Muscle of back (tissue), 11 donors: ENCODE results near the gene PLEKHG3. TPM values are rescaled to one million over a fixed set of nuclear protein-coding genes. Genes with fewer than 3 reads are reported as not detected.

Experiments
- DNase-seq, 3 donors: peaks; one replicate each; pipeline versions ENCODE4 v3.0.0 to v3.0.0-alpha.2; 2013
- polyA plus RNA-seq, 10 donors: library from polyadenylated mRNA; unstranded; fragments of 120-200 nt; gene quantifications; one replicate each; pipeline ENCODE4 v1.2.1, GENCODE V29; 2013; ENCODE audit not compliant: insufficient read length in 10 of 10

Gene PLEKHG3
- polyA plus RNA-seq, 10 donors: 17.4 to 34.5 (median 22.6) TPM

DNA sequence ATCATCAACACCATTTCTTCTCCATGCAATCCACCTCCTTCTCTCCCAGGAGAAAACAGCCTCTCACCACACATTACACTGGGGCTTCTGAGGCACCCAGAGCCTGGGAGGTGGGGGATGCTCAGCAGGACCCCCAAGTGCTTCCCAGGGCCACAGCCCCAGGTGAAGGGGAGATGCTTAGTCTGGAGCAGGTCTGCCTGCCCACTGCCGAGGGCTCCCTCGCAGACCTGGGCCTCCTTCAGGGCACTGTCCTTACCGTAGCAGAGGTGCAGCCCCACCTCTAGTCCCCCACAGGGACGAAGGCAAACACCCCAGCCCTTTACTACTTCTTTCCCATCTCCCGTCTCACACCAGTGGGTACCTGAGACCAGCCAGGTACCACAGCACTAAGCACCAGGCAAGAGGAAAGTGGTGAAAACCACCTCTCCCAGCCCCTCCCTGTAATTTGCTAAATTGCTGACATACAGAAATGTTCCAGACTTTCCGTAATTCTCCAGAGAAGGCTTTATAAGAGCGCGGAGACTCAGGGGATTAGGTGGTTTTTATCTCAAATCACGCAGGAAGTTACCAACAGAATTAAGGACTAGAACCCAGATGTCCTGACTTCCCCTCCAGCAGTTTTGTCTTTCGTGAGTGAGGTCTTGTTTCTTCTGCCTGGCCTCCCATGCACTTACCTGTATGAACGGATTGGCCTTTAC lies 59.0 kb downstream of the PLEKHG3 start:
- DNase-seq: no peak

DNA sequence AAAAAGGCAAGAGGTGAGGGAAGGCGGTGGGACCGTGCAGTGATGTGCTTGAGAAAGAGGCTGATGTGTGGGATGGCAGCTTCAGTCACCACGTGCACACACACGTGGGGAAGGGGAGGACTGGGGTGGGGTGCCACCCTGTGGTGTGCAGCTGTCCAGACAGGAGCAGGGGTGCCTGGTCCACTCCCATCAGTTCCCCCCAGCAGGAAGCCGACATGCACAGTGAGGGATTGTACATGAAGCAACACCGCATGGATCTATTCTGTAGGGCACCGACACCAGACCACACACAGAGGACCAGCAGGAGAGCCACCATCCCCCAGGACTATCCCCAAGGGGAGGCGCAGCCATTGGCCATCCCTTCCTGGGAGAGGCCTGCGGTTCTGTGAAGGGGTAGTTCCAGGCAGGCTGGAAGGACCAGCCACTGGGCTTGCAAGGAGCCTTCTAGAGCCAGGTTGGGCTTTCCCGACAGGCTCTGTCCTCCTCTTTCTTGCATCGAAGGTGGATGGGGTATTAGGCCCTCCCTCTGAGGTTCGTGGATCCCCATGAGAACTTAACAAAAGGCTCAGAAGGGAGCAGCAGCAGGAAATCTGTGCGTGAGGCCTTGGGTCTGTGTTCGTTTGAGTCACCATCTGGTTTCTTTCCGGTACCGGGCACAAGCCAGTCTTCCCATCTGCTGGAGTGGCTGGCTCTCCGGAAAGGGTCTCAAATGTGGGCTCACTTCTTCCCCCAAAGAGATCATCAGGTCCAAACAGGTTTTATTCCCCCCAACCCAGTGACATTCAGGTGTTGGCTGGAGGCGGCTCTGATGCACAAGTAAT lies 59.8 kb downstream of the PLEKHG3 start:
- peak in 2 of 3 donors; percentile 18 to 55 for DNase-seq

DNA sequence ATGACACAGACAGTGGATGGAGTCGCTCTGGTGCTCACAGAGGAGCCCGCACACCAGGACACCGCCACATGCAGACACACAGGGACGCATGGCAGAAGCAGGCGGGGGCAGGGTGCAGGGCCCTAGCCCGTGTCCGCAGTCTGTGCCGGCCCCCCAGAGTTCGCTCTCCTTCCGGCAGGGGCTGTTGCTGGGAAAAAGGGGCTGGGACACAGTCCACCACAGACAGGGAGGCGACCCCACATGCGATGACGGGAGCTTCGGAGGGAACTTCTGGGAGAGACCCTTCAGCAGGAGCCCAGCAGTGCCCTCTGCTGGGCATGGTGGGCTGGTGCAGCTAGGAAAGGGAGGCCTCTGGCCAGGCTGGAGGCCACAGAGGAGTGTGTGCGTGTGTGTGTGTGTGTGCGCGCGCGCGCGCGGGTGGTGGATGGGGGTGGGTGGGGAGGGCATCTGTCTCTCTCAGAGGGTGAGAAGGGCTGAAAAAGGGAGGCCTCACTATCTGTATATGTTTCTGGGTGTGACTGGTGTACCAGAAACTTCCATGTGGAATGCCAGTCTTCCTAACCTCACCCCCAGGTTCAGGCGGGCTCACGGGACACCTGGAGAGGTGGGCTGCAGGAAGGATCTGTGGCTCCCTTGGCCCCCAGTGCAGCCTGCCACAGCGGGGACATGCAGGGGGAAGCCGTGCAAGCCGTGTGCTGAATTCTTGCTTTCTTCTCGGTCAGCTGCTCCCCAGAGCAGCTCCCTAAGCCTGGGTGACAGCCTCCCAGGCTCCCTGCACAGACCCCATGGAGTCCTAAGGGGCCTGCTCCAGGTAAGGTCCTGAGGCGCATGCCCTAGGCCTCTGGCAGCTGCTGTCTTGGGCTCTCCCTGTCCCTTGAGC lies 60.7 kb downstream of the PLEKHG3 start:
- DNase-seq: peak; percentile 78 to 94 (median 89)

- no peak for DNase-seq
Measured at GRCh38 chr14:64765740-64766302, 61.6 kb downstream of the PLEKHG3 start.

DNA sequence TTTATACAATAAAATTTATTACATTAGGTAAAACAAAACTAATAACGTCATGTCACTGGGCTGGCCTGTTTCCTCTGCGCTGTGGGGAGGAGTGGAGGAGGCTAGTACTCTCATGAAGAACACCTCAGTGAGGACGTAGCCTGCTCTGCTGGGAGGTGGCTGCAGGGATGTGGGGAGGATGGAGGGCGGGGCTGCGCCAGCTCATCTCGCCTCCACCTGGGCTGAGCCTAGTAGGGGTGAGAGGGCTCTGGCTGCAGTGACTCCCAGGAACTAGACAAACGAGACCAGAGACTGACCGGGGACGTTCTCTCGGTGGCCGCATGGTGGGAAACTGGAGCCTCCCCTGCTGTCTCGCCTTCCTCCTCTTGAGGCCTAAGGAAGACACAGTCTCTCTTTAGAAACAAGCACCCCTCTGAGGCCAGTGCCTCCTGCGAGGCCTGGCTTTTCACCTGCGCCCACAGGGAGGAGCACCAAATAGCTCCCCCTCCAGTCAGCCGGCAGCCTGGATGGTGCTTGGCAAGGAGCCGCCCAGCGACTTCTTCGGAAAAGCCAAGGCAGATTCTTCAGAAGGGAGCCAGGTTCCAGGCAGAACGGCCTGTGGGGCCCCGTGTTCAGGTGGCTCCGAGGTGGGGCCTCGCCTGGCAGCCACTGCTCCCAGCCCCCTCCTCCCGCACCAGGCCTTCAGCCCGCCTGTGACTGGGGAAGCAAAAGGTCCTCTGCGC lies 62.4 kb downstream of the PLEKHG3 start:
- DNase-seq: no peak

DNA sequence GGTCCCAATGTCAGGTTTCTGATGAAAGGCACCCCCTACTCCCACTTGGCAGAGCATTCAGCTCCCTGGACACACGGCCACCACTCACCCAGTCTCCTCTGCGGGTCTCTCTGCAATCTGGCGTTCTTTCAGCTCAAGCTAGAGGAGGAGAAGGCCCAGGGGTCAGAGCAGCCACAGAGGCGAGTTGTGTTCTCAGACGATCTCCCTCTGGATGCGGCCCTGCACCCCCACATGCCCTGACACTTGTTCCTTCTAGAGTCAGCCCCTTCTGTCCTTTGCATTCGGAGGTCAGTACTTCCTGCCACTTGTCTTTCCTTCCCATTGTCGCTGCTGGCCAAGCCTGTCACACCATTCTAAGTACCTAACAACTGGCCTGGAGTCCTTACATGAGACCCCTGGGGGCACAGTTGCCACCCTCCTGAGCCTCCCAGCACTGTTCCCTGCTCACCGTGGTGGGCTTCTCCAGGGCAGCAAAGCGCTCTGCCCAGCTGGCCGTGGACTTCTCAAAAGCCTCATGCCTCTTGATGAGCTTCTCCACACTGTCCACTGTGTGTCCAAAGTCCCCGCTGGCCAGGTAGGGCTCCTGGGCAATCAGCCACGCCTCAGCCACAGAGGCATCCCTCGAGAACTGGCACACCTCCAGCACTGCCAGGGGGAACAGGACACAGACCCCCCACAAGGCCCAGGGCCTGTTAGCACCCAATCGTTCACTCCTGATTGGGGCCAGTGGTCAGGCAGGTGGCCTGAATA lies 63.2 kb downstream of the PLEKHG3 start:
- DNase-seq: no peak

- DNase-seq: no peak
Measured at GRCh38 chr14:64768401-64769095, 64.3 kb downstream of the PLEKHG3 start.

- no peak for DNase-seq
Measured at GRCh38 chr14:64769096-64770020, 65.1 kb downstream of the PLEKHG3 start.

DNA sequence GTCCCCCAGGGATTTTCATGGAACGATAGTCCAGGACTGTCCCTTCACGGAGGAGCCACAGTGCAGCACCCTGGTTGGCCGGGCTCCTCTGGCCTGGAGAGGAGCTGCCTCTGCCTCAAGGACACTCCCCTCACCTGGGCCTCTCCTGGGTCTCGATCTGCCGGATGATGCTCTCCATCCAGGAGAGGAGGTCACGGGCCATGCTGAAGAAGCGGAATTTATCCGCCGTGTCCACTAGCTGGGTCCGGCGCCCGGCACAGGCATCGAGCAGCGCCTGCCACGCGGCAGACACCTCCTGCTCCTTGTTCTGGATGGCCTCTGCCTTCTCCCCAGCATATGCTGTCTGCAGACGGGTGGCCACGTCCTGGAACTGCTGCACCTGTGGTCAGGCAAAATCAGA lies 66.5 kb downstream of the PLEKHG3 start:
- no peak for DNase-seq

DNA sequence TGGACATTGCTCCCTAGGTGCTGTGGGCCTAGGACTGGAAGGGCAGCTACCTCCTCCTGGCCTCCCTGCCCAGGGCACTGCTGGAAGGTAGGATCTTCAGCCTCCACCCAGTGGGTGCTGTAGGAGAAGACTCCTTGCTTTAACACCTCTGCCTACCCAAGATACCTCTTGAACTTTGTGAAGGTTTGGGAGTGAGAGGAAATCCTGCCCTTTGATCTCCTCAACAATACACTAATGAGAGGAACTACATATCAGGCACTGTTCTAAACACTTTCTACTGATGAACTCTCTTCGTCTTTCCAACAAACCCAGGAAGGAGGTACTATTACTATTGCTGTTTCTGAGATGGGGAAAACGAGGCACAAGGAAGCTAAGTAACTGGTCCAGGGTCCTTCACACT lies 66.9 kb downstream of the PLEKHG3 start:
- no peak for DNase-seq

DNA sequence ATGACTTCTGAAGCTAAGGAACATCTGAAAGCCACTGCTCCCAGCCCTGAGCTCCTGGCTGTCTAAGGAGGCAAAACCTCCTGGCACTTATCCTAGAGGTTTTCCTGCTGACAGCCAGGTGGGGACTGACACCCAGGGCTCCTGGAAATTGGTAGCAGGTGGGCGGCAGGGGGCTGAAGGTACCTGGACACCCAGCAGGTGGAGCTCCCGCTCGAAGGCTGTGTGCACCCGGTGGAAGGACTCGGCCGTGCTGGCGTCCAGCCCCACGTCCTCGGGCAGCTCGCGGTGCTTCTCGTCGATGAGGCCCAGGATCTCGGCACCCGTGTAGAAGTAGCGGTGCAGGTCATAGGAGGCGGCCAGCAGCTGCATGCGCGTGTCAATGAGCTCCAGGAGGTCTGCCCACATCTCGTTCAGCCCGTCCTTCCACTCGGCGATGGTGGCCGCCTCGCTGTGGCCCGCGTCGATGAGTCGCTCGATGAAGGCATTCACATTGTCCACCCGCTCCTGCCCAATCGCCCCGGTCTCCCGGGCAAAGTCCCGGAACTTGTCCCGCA lies 68.2 kb downstream of the PLEKHG3 start:
- no peak for DNase-seq

GRCh38 chr14:64773046-64773445 lies 68.8 kb downstream of the PLEKHG3 start:
- no peak for DNase-seq

DNA sequence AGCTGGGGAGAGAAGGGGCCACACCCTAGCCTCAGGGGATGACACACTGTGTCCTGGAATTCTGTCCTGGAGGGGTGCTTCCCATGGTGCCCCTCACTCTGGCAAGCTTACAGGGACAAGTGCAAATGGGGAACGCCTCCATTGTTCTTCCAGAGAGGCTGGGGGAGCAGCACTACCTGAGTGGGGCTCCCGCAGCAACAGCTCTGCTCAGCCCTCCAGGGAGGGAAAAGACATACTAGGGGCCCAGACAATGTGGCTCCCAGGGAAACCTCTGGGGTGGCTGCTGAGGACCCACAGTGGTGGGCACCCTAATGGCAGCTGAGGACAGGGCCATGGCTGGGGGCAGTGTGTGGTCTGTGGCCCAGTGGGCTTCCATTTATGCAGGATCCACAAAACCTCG lies 69.4 kb downstream of the PLEKHG3 start:
- no peak for DNase-seq

- DNase-seq: no peak
Measured at GRCh38 chr14:64774272-64774671, 70.0 kb downstream of the PLEKHG3 start.

DNA sequence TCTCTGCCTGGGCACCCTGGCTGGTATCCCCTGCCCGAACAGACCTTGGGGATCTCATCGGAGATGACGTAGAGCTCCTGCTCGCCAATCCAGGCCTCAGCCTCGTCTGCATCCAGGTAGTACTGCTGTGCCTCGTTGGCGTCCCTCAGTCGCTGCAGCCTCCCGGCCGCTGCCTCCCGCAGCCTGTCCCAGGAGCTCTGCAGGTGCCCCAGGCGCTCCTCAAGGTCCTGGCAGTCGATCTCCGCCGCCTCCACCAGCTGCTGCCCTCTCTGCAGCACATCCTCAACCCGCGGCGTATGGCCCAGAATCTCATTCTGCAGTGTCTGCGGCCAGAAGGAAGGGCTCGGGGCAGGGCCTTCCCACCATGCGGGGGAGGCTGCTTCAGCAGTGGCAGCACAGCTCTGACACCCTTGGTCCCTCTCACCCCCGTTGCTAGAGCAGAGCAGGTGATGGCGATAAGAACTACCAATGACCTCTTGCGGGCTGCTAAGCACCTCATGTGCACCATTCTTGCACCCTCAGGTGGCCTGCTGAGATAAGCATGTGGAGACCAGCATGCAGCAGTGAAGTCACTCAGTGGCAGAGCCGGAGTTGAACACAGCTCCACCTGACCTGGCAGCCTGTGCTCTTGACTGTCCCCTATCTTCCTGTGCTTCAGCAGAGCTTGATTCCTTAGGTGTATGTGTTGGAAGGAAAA lies 71.0 kb downstream of the PLEKHG3 start:
- no peak for DNase-seq

GRCh38 chr14:64777461-64777860 lies 73.2 kb downstream of the PLEKHG3 start:
- DNase-seq: no peak

- DNase-seq: no peak
Measured at GRCh38 chr14:64778104-64778754, 74.0 kb downstream of the PLEKHG3 start.
